ENCODE measurements around the gene FAM168A.
"Not testable (repeated sequence)": the region's sequence is repeated elsewhere in the genome, so short reads cannot be mapped to it uniquely, and the experiment has no call there.

FAM168A gene

DNA sequence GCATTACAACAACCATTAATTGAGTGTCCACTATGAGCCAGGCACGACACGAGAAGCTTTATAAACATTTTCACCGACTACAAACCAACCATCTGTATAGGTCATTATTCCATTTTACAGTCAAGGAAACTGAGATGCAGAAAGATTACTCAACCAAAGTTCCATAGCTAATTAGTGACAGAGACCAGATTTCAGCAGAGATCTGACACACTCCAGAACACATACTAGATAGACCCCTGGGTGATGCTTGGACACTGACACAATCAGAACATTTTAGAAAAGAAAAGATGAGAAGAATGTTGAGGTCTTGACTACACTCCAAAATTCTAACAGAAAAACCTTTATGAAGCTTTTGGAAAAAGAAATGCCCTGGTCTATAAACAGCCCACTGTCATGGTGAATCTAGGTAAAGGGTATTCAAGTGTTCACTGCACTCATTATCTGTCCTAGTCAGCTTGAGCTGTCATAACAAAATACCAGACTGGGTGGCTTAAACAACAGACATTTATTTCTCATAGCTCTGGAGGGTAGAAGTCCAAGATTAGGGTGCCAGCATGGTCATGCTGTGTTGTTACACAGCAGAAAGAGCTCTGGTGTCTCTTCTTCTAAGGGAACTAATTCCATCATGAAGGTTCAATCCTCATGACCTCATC is 132.8 kb downstream of the FAM168A start:
- DNase-seq: peak; percentile 64

GRCh38 chr11:73464347-73464746 is 133.6 kb downstream of the FAM168A start:
- DNase-seq: no peak

- DNase-seq: no peak
Measured at GRCh38 chr11:73463359-73463758, 134.6 kb downstream of the FAM168A start.

DNA sequence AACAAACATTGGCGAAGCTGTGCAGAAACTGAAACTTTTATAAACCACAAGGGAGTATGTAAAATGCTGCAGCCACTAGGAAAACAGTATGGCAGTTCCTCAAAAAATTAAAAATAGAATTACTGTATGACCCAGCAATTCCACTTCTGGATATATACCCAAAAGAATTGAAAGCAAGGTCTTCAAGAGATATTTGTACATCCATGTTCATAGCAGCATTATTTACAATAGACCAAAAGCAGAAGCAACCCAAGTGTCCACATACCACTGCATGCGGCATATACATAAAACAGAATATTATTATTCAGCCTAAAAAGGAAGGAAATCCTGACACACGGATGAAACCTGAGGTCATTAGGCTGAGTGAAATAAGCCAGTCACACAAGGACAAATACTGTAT is 135.9 kb downstream of the FAM168A start:
- no peak for DNase-seq

DNA sequence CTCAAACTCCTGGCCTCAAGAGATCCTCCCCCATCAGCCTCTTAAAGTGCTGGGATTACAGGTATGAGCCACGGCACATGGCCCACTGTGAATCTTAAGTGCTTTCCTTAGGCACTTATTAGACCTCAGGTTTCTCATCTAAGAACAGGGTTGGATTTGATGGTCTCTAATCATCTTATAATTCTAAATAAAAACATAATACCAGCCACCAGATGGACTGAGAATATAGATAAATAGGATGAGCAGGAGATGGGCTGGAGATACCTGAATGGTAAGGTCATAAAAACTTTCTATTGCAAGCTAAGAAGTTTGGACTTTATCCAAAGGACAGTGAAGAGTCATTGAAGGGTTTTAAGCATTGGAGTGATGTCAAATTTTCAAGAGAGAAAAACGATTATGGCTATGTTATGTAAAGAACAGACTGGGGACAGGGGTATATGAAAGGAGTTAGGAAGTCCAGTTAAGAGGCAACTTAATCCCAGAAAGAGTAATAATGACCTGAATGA is 136.5 kb downstream of the FAM168A start:
- DNase-seq: no peak

GRCh38 chr11:73458201-73458600 is 139.7 kb downstream of the FAM168A start:
- DNase-seq: no peak

- DNase-seq: no peak
Measured at GRCh38 chr11:73454987-73455386, 142.9 kb downstream of the FAM168A start.

DNA sequence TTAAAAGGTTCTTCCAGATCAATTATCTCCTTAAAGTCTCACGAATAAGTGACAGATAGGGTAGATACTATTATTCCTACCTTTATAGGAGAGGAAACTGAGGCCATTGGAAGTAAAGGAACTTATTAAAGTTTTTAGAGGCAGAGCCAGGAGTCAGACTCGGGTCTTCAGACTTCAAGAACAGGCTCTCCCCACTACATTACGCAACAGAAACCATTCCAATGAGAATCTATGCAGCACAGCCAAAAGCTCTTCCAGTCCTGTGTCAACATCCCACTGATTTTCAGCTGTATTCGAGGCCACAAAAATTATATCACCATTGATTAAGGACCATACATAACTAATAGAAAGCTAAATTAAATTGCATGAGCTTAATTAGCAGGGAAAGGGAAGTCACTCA is 144.3 kb downstream of the FAM168A start:
- DNase-seq: no peak

DNA sequence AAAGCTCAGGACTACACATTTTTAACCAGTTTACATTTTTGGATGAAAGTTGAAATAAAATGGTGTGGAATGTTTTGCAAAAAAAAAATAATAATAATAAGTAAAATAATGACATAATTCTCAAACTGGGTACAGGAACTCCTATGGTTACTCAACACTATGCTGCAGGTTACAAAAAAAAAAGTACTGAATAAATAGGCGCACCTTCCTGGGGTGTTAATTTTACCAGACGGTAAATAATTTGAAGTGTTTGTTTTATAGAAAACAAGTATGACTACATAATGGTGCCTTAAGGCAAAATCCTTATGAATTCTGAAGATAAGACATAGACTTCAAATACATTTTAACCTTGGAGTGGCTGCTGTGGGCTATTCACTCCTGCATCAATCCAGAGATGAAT is 145.2 kb downstream of the FAM168A start:
- DNase-seq: no peak

GRCh38 chr11:73451896-73452295 is 146.0 kb downstream of the FAM168A start:
- DNase-seq: no peak

DNA sequence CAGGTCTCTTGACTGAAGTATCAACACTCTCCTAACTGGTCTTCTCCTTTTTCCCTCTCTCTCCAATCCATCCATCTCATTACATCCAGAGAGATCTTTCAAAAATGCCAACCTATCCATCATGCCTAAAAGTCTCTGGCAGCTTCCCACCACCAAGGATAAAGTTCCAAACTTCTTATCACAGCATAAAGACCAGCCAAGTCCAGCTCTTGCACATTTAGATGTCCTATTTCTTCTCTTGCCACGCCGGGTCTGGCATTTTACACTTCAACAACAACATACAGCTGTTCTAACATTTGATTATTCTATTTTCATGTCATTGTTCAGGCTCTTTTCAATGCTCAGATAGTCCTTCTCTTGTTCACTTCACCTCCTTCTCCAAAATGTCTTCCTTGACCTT is 151.1 kb downstream of the FAM168A start:
- DNase-seq: no peak

DNA sequence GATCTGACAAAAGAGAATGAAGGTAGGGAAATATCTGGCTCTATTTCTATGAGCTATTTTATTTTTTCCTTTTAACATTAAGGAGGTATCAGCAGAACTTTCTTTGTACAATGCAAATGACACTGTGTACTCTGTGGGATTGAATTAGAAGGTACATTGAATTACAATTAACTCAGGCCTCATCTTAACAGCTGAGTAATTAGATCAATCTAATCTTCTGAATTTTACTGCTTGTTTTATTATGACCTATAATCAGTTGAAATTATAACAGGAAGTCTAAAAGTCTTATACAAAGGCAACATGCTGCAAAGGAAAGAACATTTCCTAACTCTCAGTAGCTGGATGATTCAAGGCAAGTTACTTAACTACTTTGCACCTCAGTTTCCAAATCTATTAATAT is 151.9 kb downstream of the FAM168A start:
- DNase-seq: no peak

GRCh38 chr11:73439002-73439843 is 158.7 kb downstream of the FAM168A start:
- DNase-seq: peak; percentile 40

- DNase-seq: not testable (repeated sequence)
Measured at GRCh38 chr11:73436859-73437258, 161.1 kb downstream of the FAM168A start.

GRCh38 chr11:73431396-73431795 is 166.5 kb downstream of the FAM168A start:
- DNase-seq: no peak

- DNase-seq: no peak
Measured at GRCh38 chr11:73430326-73430725, 167.6 kb downstream of the FAM168A start.

- no peak for DNase-seq
Measured at GRCh38 chr11:73429121-73429750, 168.7 kb downstream of the FAM168A start.

GRCh38 chr11:73428699-73429098 is 169.2 kb downstream of the FAM168A start:
- DNase-seq: no peak

GRCh38 chr11:73428227-73428626 is 169.7 kb downstream of the FAM168A start:
- no peak for DNase-seq

GRCh38 chr11:73426219-73426850 is 171.6 kb downstream of the FAM168A start:
- no peak for DNase-seq

GRCh38 chr11:73425108-73425507 is 172.8 kb downstream of the FAM168A start:
- DNase-seq: no peak

- DNase-seq: no peak
Measured at GRCh38 chr11:73423506-73423905, 174.4 kb downstream of the FAM168A start.

GRCh38 chr11:73422886-73423285 is 175.0 kb downstream of the FAM168A start:
- DNase-seq: no peak
